PC-9 (cell line): ENCODE data around the gene ALKBH6. TPM values are rescaled to one million over a fixed set of nuclear protein-coding genes. Genes with fewer than 3 reads are reported as not detected.

Experiments
- BruUV-seq: library from RNA; stranded (reverse); fragments of 400-500 nt; replicated peaks from 2 replicates; lab custom pipeline; 2021; lab: Mats Ljungman, UMichigan
- CTCF ChIA-PET: fragments of 300-600 bp; sonication (Branson Sonifier 250); formaldehyde crosslinking; loops from one replicate; lab custom pipeline; 2022; ENCODE audit warnings: antibody characterized with exemption; lab: Charles Lee
- POLR2A ChIA-PET: fragments of 300-600 bp; sonication (Branson Sonifier 250); formaldehyde crosslinking; loops from one replicate; lab custom pipeline; 2022; ENCODE audit warnings: antibody characterized with exemption; ENCODE audit not compliant: unreplicated experiment; lab: Charles Lee
- DNase-seq, 2 experiments: peaks; one replicate each; pipeline versions ENCODE4 v3.0.0 to v3.0.0-alpha.2; 2015 to 2022; ENCODE audit warnings: mixed read lengths in 1 of 2
- H2AFZ ChIP-seq: fragments of 200-600 bp; sonication (generic); 2 replicates; pipeline ENCODE4 v1.8.1; 2017; ENCODE audit warnings: antibody characterized with exemption
- H3F3A ChIP-seq: fragments of 200-600 bp; sonication (generic); 2 replicates; pipeline ENCODE4 v1.8.1; 2017; ENCODE audit warnings: antibody characterized with exemption, mild to moderate bottlenecking, low read depth; ENCODE audit not compliant: insufficient read depth
- H3K27ac ChIP-seq: fragments of 200-600 bp; sonication (generic); 2 replicates; pipeline ENCODE4 v1.6.1; 2016; ENCODE audit warnings: mixed run types
- H3K27me3 ChIP-seq: fragments of 200-600 bp; sonication (generic); 2 replicates; pipeline ENCODE4 v1.6.1; 2016; ENCODE audit warnings: low read depth, mixed run types; ENCODE audit not compliant: insufficient read depth
- H3K36me3 ChIP-seq: fragments of 200-600 bp; sonication (generic); 2 replicates; pipeline ENCODE4 v1.6.1; 2016; ENCODE audit warnings: low read depth, mixed run types
- H3K4me1 ChIP-seq: fragments of 200-600 bp; sonication (generic); replicated peaks from 2 replicates; pipeline ENCODE4 v1.6.1; 2016; ENCODE audit warnings: mixed run types; ENCODE audit not compliant: insufficient read depth
- H3K4me2 ChIP-seq: fragments of 200-600 bp; sonication (generic); 2 replicates; pipeline ENCODE4 v1.6.1; 2017; ENCODE audit warnings: mixed run types
- H3K4me3 ChIP-seq: fragments of 200-600 bp; sonication (generic); 2 replicates; pipeline ENCODE4 v1.6.1; 2016; ENCODE audit warnings: mixed run types
- H3K79me2 ChIP-seq: fragments of 200-600 bp; sonication (generic); 2 replicates; pipeline ENCODE4 v1.6.1; 2017; ENCODE audit warnings: low read depth, mixed run types
- H3K9me2 ChIP-seq: fragments of 200-600 bp; sonication (generic); 2 replicates; pipeline ENCODE4 v1.8.1; 2017; ENCODE audit warnings: mild to moderate bottlenecking; ENCODE audit not compliant: insufficient read depth
- H3K9me3 ChIP-seq: fragments of 200-600 bp; sonication (generic); 2 replicates; pipeline ENCODE4 v1.8.1; 2016; ENCODE audit warnings: low read depth; ENCODE audit not compliant: insufficient read depth
- H4K20me1 ChIP-seq: fragments of 200-600 bp; sonication (generic); 2 replicates; pipeline ENCODE4 v1.8.1; 2017; ENCODE audit not compliant: insufficient read depth
- CTCF ChIP-seq: fragments of 200-600 bp; sonication (generic); conservative IDR thresholded peaks from 2 replicates; pipeline ENCODE4 v1.6.1; 2017; ENCODE audit warnings: mixed run types, antibody characterized with exemption, mild to moderate bottlenecking, moderate library complexity
- EZH2 ChIP-seq: fragments of 200-600 bp; sonication (generic); IDR thresholded peaks from 2 replicates; pipeline ENCODE4 v1.8.0; 2017; ENCODE audit warnings: antibody characterized with exemption, low read depth
- intact Hi-C: fragments of 100-400 bp; cut with micrococcal nuclease; formaldehyde crosslinking; loops from one replicate; pipeline ENCODE4 v1.10.0; 2022; ENCODE audit not compliant: unreplicated experiment
- total RNA-seq: library from RNA; stranded (reverse); gene quantifications from 2 replicates; pipeline ENCODE4 v1.2.3, GENCODE V29; 2021

ALKBH6 gene
- total RNA-seq, 1 experiment from 2014 or later: 55.1 TPM

GRCh38 chr19:35973487-35973886 lies 40.5 kb downstream of the ALKBH6 start:
- Histone ChIP-seq H4K20me1 (no peaks in the 10 kb centered on the region), H3K9me3 (no peaks in the 10 kb centered on the region), H3F3A (no peaks in the 10 kb centered on the region), H3K27ac (no peak overlapping the region), H3K4me1 (no peaks in the 10 kb centered on the region), H3K79me2 (no peaks in the 10 kb centered on the region), H3K36me3 (no peaks in the 10 kb centered on the region), H3K27me3 (peaks cover 84% of the 10 kb centered on the region), H2AFZ (no peak overlapping the region), H3K4me2 (no peak overlapping the region), H3K4me3 (no peak overlapping the region), H3K9me2 (no peaks in the 10 kb centered on the region)
- CTCF ChIA-PET: no interaction called here
- POLR2A ChIA-PET: no interaction called here
- intact Hi-C loops: no loop called here
- no peak for DNase-seq
- no TSS peak for BruUV-seq
- TF ChIP-seq EZH2 (no peak), CTCF (no peak)

- no TSS peak for BruUV-seq
- Histone ChIP-seq H3K9me2 (no peaks in the 10 kb centered on the region), H4K20me1 (no peaks in the 10 kb centered on the region), H2AFZ (no peak overlapping the region), H3K36me3 (no peaks in the 10 kb centered on the region), H3K4me1 (no peaks in the 10 kb centered on the region), H3K27ac (no peak overlapping the region), H3K4me2 (no peak overlapping the region), H3K9me3 (no peaks in the 10 kb centered on the region), H3F3A (no peaks in the 10 kb centered on the region), H3K27me3 (peaks cover 56% of the 10 kb centered on the region), H3K4me3 (no peak overlapping the region), H3K79me2 (no peaks in the 10 kb centered on the region)
- intact Hi-C loops: no loop called here
- no peak for DNase-seq
- CTCF ChIA-PET: no interaction called here
- POLR2A ChIA-PET: no interaction called here
- TF ChIP-seq EZH2: no peak
- no peak for TF ChIP-seq CTCF
Measured at GRCh38 chr19:35966771-35967170, 47.2 kb downstream of the ALKBH6 start.

GRCh38 chr19:35963514-35963913 lies 50.5 kb downstream of the ALKBH6 start:
- POLR2A ChIA-PET: no interaction called here

More at GRCh38 chr19:35963514-35963913, 50.5 kb downstream of the ALKBH6 start:
- CTCF ChIA-PET: no interaction called here
- Histone ChIP-seq H3K9me2 (no peaks in the 10 kb centered on the region), H3F3A (no peaks in the 10 kb centered on the region), H3K79me2 (no peaks in the 10 kb centered on the region), H4K20me1 (no peaks in the 10 kb centered on the region), H3K9me3 (no peaks in the 10 kb centered on the region), H3K36me3 (no peaks in the 10 kb centered on the region), H3K4me1 (no peaks in the 10 kb centered on the region), H2AFZ (no peak overlapping the region), H3K27me3 (peaks cover 40% of the 10 kb centered on the region), H3K27ac (no peak overlapping the region), H3K4me2 (no peak overlapping the region), H3K4me3 (no peak overlapping the region)
- peak in 1 of 2 experiments; percentile 35 for DNase-seq
- BruUV-seq: no TSS peak
- TF ChIP-seq CTCF: no peak
- TF ChIP-seq EZH2: no peak
- intact Hi-C loops: no loop called here
